Upper lobe of left lung (tissue), 4 donors: Measurements from ENCODE around the gene SDS.

Experiments used
- CTCF ChIP-seq, 6 experiments: fragments of 450-650 bp in 4 of 6; fragments of 200-600 bp in 2 of 6; sonication (generic) in 2 of 6; IDR thresholded peaks; one replicate each; pipeline ENCODE4 v1.5.1; 2016 to 2019; ENCODE audit warnings: antibody characterized with exemption in 6 of 6
- EP300 ChIP-seq, 4 donors: sonication (generic); formaldehyde crosslinking; IDR thresholded peaks; one replicate each; pipeline ENCODE4 v1.5.1; 2017; ENCODE audit warnings: antibody characterized with exemption in 4 of 4, control low read depth in 2 of 4

- TF ChIP-seq CTCF (IDR thresholded peaks at IDR 0.05) (no peak), EP300 (IDR thresholded peaks at IDR 0.05) (no peak)
Measured at GRCh38 chr12:113369391-113369985, 34.2 kb downstream of the SDS start.
